ENCODE measurements around the gene THAP8.

GRCh38 chr19:35986111-35986510 lies 68.0 kb downstream of the THAP8 start:
- TF ChIP-seq CTCF (IDR thresholded peaks at IDR 0.05) (no peak), EP300 (IDR thresholded peaks at IDR 0.05) (no peak)
